ENCODE measurements around the gene FLT3.
"Not testable (repeated sequence)": the region's sequence is repeated elsewhere in the genome, so short reads cannot be mapped to it uniquely, and the experiment has no call there.

Gene FLT3

DNA sequence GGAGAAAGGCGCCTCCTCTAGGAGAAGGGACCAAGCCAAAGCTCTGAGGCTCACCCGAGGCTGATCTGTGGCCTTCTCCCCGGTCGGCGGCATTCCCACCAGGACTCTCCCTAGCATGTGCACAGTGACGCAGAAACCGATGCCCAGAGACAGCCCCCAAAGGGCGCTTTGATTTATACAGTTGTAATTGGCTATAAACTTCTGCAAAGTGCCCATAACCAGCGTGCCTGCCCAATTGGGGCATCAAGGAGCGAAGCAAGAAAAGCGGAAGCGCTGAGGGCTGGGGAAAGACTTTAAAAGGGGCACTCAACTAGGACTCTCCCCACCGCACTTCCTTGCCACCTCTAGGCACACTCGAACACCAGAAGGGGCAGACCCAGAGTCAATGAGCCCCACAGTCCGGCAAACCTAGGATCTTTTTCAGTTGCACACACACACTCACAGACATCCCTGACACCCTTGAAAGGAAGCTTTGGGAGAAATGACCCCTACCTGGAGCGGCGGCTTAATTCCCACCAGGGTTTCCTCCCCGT is 133.1 kb downstream of the FLT3 start:
- no peak for DNase-seq (ENCODE audit: extremely low read depth, low read depth)
- TF ChIP-seq, protein P1, sequence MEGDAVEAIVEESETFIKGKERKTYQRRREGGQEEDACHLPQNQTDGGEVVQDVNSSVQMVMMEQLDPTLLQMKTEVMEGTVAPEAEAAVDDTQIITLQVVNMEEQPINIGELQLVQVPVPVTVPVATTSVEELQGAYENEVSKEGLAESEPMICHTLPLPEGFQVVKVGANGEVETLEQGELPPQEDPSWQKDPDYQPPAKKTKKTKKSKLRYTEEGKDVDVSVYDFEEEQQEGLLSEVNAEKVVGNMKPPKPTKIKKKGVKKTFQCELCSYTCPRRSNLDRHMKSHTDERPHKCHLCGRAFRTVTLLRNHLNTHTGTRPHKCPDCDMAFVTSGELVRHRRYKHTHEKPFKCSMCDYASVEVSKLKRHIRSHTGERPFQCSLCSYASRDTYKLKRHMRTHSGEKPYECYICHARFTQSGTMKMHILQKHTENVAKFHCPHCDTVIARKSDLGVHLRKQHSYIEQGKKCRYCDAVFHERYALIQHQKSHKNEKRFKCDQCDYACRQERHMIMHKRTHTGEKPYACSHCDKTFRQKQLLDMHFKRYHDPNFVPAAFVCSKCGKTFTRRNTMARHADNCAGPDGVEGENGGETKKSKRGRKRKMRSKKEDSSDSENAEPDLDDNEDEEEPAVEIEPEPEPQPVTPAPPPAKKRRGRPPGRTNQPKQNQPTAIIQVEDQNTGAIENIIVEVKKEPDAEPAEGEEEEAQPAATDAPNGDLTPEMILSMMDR (IDR thresholded peaks at IDR 0.05; ENCODE audit: low read depth, low read length) = no peak

DNA sequence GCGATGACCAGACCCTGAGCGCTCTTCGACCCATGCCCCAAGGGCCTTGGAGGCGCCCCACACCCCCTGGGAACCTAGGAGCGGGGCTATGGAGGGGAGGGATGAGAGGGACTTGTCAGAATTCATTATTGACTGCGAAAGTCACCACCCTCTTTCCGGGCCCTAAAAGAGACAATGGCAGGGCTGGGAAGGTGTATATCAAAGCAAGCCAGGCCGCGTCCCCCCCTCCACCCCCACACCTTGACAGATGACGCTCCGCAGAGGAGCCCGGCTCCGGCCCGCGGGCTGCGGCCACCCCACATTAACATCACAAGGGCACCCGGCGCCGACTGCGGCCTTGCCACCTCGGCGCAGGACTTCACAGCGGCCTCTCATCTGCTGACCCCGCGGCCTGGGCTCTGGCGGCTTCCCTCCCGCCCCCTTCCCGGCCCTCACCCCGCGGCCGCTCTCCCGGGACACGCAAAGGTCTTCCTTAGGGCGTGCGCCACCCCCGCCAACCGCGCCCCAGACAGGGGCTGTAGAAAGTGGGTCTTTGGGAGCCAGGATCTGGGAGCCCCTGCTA is 133.7 kb downstream of the FLT3 start:
- DNase-seq (ENCODE audit: extremely low read depth, low read depth) = no peak
- TF ChIP-seq, protein P1 (IDR thresholded peaks at IDR 0.05; ENCODE audit: low read depth, low read length) = no peak

- TF ChIP-seq, protein P1 (IDR thresholded peaks at IDR 0.05; ENCODE audit: low read depth, low read length) = no peak
- no peak for DNase-seq (ENCODE audit: extremely low read depth, low read depth)
Measured at GRCh38 chr13:27965740-27966640, 134.4 kb downstream of the FLT3 start.

DNA sequence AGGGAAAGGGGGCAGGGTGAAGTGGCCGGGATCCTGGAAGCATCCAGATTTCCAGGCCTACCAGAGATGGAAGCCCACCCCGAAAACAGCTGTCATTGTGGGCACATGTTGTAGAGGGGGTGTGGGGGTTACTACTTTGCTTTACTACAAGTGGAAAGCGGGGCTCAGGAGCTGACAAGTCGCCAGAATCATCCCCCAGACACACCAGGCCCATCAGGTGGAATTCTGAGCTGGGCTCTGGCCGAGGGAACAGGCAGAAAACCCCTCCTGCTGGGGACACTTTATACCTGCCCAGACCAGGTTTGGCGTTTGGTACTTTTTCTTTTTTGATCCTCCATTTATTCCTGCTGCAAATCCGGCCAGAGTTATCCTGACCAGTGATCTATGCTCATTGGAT is 135.0 kb downstream of the FLT3 start:
- TF ChIP-seq, protein P1 (IDR thresholded peaks at IDR 0.05; ENCODE audit: low read depth, low read length) = no peak
- DNase-seq (ENCODE audit: extremely low read depth, low read depth) = no peak

DNA sequence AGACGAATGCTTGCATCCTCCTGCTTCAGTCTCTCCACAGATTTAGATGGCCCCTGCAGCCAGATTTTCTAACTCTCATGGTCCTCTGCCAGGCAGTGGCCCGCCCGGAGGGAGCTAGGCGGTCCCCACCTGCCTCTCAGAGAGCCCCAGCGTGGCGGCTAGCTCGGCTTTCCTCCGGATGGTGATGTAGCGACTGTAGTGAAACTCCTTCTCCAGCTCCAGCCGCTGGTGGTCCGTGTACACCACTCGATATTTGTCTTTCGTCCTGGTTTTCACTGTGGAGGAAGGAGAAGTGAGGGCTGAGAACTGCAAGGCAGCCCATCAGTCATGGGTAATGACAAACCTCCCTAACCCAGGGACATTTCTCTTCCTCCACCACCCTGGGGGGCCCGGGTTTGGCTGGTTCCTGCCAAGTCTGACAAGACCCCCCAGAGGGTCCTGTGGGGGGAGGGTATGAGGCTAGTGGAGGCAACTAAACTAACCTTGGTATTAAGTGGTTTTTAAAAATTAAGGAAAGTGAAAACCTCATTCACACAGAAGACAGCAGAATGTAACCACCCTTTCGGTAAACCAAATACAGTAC is 135.5 kb downstream of the FLT3 start:
- TF ChIP-seq, protein P1 (IDR thresholded peaks at IDR 0.05; ENCODE audit: low read depth, low read length) = no peak
- DNase-seq (ENCODE audit: extremely low read depth, low read depth) = no peak

GRCh38 chr13:27964206-27964605 is 136.2 kb downstream of the FLT3 start:
- DNase-seq (ENCODE audit: extremely low read depth, low read depth) = not testable (repeated sequence)

- no peak for DNase-seq (ENCODE audit: extremely low read depth, low read depth)
Measured at GRCh38 chr13:27963491-27963890, 136.9 kb downstream of the FLT3 start.

More at GRCh38 chr13:27963491-27963890, 136.9 kb downstream of the FLT3 start:
- TF ChIP-seq, protein P1 (IDR thresholded peaks at IDR 0.05; ENCODE audit: low read depth, low read length) = no peak

Measured in AG09319 (cell line).